SHP77 (cell line): ENCODE data around the gene ENOX1.

Source experiments
- DNase-seq, 2 experiments: peaks; one replicate each; lab custom pipeline; 2025; lab: John Stamatoyannopoulos, UW

Gene ENOX1

DNA sequence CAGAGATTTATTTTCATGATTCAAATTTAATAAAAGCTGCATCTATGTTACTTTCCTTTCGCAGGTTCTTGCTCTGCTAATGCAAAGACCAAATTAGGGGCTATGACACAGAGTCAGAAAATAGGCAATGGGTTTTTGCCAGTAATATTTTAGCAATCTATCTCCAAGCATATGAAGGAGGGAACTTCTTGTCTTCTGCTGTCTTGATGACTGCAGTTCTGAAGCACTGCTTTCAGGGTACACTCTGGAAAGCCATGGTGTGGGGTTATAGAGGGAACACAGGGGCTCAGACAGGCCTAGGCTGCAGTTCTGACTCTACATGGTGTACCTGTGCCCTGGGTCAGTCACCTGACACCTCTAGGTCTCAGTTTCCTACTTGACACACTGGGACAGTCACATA is 500.0 kb downstream of the ENOX1 start:
- DNase-seq: no peak

DNA sequence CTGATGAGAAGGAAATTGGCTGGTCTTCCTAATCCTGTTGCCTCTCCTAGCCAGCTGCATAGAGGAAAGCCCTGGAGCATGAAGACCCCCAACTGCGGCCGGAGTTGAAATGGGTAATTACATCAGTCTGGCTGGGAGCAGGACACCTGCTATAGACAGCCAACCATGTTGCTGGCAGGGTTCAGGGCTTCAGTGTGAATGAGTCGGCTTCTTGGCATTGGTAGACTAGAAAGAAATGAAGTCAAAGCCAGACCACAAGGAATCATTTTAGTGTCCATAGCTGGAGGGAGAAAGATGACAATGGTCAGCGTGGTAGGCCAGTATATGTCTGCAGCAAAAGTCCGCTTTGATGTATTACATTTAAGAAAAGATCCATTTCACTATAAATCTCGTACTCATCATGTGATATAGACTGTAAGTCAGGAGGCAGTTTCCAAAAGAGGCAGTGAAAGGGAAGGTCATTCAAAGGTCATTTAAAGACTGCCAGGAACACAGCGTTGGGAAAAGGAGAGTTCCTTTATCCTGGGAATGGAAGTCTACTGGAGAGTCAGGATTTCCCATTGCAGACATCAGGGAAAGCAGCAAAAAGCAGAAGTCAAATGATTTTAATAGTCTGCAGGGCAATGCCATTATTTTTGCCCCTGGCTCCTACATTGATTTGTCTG is 500.7 kb downstream of the ENOX1 start:
- no peak for DNase-seq

DNA sequence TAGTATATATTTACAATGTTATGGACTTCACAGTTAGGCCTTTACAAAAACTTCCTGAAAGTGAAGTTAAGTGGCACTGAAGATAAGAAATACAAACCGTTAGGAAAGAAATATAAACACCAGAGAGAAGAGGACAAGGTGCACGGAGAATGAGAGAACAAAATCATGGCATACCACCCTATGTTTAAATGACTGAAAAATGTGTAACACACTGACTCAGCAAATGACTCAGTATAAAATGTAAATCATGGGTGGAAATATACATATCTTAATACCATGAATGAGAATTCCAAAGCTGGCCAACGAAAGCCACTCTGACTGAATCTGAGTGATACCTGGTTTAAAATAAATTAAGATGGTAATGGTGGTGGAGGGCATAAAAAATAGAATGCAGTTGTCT is 502.6 kb downstream of the ENOX1 start:
- no peak for DNase-seq

DNA sequence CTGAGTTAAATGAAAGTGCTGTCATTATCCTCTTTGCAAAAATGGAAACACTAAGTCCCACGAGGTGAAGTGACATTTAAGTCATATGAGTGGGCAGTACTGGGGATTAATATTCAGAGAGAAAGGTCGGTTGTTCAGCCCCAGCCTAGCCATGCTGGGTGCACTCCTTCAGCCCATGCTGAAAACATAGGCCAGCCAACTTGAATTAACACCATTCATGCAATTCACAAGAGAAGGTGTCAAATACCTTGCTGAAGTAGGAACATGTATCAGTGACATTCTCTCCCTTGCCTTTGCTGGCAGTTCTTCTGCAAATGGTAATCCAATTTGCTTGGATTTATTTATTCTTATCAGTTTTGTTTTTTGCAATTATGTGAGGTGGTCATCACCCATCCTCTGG is 507.1 kb downstream of the ENOX1 start:
- no peak for DNase-seq

DNA sequence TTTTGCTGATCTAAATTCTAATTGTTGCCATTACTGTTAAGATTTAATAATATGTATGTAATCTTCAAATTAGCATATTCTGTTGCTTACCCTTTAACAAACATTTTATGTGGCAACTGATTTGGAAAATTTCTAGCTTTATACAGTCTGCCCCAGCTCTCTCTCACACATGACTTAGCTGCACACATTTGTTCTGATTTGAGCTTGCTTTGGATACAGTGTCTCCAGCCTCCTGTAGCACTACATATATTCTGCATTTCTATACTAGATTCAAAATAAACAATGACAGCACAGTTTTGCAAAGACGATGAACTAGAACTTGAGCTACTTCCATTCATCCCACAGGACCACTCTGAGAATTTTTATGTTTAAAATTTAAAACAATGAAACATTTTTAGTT is 508.6 kb downstream of the ENOX1 start:
- no peak for DNase-seq

DNA sequence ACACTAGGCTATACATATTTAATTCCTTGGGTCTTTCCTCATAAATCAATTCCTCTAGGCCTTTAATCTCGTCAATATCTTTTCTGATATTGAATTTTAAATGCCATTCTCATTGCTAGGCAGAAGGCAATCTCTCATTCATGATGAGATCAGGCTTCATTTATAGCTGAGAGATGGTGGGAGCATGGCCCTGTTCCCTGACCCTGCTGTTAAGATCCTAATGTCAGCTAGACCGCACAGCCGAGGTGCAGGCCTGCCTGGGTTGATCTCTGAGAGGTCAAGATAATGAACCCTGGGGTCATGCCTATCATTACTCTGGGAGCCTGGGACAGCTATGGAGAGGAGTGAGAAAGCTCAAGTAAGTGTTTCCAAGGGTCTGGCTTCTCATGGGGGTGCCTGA is 509.6 kb downstream of the ENOX1 start:
- no peak for DNase-seq

DNA sequence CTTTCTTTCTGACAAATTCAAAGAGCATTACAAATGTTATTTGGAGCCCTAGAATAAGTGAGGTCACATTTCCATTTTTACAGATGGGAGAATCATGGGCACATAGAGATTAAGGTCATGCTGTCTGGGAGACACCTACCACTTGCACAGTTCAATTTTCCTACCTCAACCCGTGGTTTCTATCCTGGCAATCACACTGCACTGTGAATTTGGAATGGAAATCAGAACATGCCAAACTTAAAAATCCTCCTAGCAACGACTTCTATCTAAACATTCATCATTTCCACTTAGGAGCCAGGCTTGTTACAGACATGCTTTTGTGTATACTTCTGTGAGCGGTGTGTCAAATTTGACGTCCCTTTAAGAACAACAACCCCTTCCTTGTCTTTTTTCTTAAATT is 511.9 kb downstream of the ENOX1 start:
- no peak for DNase-seq

DNA sequence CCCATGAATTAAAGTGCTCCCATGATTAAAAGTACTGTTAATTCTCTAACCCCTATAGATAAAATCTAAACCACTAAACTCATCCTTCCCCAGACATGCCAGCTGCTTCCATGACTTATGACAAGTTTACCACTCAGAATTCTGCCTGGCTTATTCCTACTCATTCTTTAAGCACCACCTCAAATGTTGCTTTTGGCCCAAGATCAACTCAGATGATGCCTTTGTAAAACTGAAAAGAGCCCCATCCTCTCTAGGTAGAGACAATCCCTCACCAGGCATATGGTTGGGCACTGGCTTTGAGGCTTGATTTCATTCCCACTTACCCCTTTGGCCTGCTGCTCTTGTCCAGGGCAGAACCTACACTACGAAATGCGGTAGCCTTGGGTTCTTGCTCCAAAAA is 513.4 kb downstream of the ENOX1 start:
- DNase-seq: no peak

DNA sequence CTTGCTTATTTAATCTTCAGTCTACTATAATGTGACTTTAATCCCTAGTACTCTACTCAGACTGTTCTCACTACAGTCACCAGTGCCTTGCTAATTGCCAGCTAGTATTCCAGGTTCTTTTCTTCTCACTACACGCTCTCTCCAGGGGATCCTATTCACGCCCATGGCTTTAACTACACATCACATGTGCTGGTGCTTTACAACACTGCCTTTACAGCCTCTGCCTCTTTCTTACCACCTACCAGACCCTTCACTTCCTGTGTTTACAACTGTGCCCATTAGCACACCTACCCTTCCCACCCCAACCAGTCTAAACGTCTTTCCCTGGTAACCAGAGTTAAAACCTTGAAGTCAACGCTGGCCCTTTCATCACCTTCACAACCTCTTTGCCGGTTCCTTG is 513.9 kb downstream of the ENOX1 start:
- no peak for DNase-seq

DNA sequence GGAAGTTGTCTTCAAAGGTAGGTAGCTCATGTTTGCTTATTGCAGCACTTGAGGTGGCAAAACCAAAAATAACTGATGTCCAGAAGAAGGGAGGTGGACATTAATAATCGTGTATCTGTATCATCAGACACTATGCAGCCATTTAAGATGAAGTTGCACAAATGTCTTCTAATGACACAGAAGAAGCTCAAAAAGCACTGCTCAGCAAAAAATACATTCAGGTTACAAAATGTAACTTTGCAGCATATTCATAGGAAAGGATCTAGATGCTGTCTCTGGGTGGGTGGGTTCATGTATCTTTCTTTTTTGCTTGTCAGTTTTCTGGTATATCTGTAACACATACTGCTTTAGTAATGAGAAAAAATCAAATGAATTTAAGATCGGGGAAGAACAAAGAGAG is 515.6 kb downstream of the ENOX1 start:
- no peak for DNase-seq

DNA sequence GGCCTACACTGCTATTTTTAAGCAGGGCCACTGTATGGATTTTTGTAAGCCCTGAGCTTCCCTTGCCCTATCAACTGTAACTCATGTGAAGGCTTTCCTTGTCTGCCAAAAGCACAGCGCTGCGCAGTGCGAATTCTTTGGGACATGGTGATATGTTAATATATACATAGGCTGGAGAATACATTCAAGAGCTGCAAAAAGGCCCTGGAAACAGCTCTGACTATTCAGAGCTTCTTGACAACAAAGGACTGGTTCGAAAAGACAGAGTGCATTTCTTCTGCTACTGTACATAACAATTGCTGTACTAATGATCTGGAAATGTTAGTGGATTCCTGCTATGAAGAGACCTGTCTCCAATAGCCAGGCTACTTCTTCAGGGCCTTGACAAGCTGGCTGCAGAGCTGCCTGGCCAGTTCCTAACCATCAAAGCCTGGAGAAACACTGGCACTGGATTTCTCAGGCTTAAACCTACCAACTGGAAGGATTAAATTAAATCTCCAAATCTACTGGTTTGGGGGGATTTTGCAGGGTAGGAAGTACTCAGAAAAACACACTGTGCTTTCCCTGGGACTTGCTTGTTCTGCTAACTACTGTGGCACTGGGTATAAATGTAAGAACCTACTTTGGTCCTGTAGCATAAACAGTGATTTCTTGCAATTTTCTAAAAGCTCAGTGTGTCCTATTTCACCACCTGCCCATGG is 516.5 kb downstream of the ENOX1 start:
- DNase-seq: no peak

DNA sequence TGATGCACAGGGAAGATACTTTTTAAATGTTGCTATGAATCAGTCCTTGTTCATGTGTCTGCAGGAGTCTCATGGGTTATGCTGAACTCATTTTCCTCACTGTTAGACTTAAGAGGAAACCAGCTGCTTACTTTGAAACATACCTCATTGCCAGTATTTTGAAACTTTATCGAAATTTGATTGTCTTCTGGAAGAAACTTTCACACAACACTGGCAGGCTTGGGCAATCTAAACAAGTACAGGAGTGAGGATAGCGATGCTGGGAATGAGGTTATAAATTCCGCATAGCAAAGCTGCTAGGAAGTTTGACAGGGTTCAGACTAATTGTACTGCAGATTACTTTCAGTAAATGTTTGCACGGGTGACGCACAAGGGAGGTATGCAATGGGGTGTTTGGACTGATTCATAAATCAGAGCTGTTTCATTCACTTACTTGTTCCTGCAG is 517.7 kb downstream of the ENOX1 start:
- no peak for DNase-seq

DNA sequence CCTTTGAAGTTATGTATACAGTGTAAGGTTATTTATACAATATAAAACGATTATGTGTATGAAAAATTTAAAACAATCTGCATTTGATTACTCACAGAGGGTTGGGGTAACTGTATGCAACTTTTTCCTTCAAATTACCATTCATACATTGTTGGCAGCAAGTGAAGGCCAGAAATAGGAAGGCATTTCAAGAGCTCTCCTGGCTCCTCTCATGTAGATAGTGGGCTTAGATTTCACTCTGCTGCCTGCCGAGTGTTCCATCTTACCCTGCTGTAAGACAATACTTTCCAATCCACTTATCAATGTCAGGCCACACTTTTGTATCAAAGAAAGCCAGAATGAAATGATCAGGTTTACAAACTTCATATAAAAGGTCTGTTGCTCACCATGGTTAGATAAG is 518.1 kb downstream of the ENOX1 start:
- DNase-seq: no peak

DNA sequence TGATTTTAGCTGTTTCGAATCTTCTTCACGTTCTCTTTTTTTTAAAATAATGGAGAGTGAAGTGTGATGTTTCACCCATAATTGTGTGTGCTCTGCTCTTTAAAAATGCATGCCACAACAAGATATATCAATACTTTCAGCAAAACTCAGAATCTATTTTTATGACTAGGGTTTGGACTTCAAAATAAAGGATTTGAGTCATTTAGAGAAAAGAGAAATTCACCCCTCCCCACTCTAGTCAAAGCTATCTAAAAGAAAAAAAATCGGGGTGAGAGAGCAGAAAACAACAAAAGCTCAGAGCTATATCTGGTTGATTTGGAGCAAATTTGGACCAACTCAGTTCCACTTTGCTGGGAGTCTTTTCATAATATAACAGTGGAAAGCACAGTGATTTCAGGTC is 518.9 kb downstream of the ENOX1 start:
- DNase-seq: no peak

DNA sequence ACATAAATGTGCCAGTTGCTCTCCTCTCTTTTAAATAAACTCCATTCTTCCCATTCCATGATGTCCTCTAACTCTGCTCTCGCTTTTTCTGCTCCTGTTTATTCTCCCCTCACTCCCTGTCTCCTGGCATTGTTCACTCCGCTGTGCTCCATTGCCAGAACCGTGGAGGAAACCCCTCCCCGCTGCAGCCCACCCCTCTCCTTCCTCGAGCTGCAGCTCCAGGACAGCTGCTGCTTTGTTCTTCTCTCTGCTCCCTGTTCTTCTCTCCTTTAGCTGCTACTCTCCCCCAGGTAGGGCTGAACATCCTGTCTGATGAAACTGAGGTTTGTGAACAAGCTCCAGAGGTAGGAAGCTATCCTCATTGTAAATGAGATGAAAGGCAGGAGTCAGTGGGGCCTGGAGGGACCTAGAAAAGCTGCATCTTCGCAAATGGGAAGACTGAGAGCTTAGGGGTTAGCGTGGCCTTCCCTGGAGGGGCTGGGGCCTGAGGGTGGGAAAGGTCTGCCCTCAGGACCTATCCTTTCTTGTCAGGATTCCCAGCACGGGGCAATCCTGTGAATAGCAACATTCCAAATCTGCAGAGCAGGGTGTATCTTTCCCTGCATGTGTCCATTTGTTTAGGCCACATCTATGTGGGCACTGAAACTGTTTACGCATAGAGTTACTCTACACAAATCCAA is 519.7 kb downstream of the ENOX1 start:
- DNase-seq: no peak

DNA sequence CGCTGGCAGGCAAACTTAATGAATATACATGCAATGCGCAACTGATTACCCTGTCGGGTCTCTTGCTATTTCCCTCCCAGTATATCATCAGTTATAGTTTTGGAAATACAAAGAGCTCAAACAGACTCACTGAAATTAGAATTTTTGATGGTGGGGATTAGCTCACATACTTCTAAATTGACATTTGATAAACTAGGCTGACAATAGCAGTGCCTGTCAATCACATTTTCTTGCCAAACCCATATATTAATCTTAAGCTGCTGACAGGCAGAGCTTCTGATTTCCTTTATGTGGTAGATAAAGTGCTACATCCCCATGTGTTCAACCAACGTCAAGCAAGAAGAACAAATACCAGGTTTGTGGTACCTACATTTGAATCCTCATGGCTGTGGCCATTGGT is 521.7 kb downstream of the ENOX1 start:
- DNase-seq: no peak

DNA sequence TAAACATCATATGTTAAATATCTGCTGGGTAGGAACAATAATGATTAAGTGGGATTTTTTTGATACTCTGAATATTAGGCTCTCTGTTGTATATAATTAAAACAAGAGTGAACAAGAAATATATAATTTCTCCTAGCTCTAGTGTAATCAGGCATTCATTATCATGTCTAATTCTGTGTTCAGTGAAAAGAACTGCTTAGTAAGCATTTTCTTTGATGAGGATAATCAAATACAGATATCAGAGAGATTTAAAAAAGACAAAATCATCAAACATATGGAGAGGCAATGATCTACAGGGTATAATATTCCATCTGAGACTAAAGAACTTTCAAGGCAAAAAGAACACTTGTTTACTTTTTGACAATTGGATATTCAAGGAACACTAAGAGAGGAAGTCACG is 522.3 kb downstream of the ENOX1 start:
- DNase-seq: no peak

DNA sequence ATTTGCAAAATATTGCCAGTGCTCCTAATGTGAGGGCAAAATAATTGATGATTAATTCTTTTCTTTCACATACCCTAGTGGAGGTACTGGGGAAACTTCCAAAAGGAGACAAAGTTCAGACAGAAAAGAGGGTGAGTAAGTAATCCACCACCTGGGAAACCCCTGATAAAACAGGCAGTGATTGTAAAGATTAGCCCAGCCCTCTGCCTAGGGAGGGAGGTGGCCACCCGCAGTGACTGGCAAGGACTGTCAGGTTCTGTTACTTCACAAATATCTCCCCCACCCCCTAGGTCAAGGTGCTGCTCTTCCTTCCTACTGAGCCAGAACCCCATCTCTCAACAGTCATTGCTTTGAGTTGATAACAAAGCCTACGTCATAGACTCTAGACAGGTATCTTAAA is 523.7 kb downstream of the ENOX1 start:
- DNase-seq: no peak

DNA sequence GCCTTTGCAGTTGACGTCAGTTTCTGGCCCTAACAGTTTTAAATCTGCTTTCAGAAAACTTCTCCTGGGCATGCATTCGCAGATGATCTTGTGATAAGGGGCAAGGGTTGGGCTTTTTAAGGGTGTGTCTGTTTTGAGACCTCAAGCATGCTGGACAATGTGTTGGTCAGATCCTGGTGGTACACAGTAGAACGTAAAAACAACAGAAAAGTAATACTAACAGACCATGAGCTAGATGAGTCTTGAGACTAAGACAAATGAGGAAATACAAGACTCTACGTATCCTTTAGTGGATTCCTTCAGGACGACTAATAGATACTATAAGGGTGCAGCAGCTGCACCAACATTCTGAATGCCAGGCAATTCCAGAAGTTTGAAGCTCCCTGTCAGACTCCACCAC is 525.8 kb downstream of the ENOX1 start:
- DNase-seq: no peak

DNA sequence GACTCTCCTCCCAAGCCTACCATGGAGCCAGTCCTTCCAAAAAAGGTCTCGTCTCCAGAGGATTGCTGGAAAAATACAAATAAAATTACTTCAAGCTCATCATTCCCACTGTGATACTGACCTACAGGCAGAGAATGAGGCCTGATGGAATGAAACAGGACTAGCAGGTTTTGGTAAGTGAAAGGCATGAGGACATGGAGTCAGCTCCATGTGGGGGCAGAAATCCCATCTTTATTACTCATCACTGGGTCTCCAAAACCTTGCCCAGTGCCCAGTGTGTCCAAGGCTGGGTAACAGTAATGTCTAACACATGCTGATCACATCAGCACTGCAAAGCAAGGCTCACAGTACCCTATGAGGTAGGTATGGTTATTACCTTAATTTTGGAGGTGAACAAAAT is 528.0 kb downstream of the ENOX1 start:
- no peak for DNase-seq

DNA sequence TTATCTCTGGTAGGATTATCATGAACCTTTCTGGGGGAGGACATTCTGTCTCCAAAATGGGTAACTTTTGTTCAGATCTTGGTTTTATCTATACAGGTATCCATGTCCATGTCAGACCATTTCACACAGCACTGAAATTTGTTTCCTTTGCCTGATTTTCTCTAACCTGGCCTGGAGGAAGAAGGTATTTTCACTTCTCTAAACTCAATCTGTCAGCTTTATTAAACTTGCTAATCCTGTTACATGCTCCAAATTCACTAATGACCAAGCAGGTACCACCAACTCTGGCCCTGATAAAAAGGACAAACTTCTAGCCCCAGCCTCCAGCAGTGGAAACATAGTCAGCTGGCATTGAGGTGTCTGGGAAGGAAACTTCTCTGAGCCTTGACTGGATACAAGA is 529.0 kb downstream of the ENOX1 start:
- DNase-seq: no peak

DNA sequence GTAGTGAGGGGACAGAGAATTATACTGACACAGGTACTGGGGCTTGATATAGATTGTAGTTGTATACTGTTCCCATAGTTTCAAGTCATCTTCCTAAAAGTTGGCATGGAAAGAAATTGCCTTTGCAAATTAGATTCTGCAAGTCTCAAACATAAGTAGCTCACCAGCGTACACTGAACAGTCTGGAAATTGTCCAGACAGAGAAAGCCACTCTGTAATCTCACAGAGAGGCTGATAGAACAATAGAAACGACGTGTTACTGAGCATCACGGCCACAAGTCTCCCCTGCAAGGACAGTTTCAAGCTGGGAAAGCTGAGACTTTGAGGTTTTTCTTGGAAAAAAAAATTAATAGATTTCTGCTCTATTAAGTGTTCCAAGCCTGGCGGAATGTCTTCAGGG is 534.8 kb downstream of the ENOX1 start:
- DNase-seq: no peak

DNA sequence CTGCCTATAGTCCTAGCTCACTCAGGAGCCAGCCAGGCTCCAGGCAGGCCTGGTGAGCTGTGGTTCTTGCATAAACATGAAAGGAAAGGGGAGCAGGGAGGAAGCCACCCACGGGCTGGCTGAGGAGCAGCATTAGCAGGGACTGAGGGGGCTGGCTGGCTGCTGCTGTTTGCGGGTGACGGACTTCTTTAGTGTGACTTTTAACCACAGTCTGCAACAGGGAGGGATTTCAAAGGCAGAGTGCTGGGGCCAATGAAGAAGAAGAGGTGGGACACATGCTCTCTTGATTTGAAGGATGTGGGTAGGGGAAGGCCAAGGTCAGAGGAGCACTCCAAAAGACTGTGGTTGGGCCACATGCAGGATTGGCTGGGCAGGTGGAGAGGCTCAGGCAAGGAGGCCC is 540.4 kb downstream of the ENOX1 start:
- no peak for DNase-seq
